Endodermal cell (in vitro differentiated cells): ENCODE data around the gene S100A14. TPM values are rescaled to one million over a fixed set of nuclear protein-coding genes. Genes with fewer than 3 reads are reported as not detected.

Source experiments
- DNase-seq: peaks from one replicate; pipeline ENCODE4 v3.0.0-alpha.2; 2017
- H3K27ac ChIP-seq: 2 replicates; pipeline ENCODE4 v1.5.1; 2013; ENCODE audit warnings: mild to moderate bottlenecking, low read depth, low read length, moderate library complexity
- H3K27me3 ChIP-seq: 2 replicates; pipeline ENCODE4 v1.6.1; 2013; ENCODE audit warnings: mild to moderate bottlenecking, low read length, moderate library complexity; ENCODE audit not compliant: insufficient read depth, control insufficient read depth, poor library complexity, severe bottlenecking
- H3K36me3 ChIP-seq: 2 replicates; pipeline ENCODE4 v1.7.0; 2013; ENCODE audit warnings: mild to moderate bottlenecking, low read length, moderate library complexity; ENCODE audit not compliant: control insufficient read depth, insufficient read depth
- H3K4me1 ChIP-seq: one replicate; pipeline ENCODE4 v1.7.0; 2013; ENCODE audit warnings: low read length; ENCODE audit not compliant: control insufficient read depth, insufficient read depth
- H3K4me3 ChIP-seq: 2 replicates; pipeline ENCODE4 v1.5.1; 2013; ENCODE audit warnings: mild to moderate bottlenecking, low read length, moderate library complexity
- H3K9ac ChIP-seq: 2 replicates; pipeline ENCODE4 v1.6.1; 2013; ENCODE audit warnings: mild to moderate bottlenecking, low read length, moderate library complexity; ENCODE audit not compliant: poor library complexity, severe bottlenecking; ENCODE audit errors: extremely low read depth
- H3K9me3 ChIP-seq: 2 replicates; pipeline ENCODE4 v1.6.1; 2013; ENCODE audit warnings: mild to moderate bottlenecking, low read length, moderate library complexity; ENCODE audit not compliant: control insufficient read depth
- H3K27ac Mint-ChIP-seq: 2 replicates; pipeline ENCODE4 v1.8.0; 2020; ENCODE audit warnings: mixed read lengths
- H3K27me3 Mint-ChIP-seq: 2 replicates; pipeline ENCODE4 v1.8.0; 2021; ENCODE audit warnings: mild to moderate bottlenecking, mixed read lengths; ENCODE audit not compliant: insufficient read depth
- H3K36me3 Mint-ChIP-seq: 2 replicates; pipeline ENCODE4 v1.8.0; 2020; ENCODE audit warnings: low read depth, mixed read lengths
- H3K4me1 Mint-ChIP-seq: 2 replicates; pipeline ENCODE4 v1.8.0; 2020; ENCODE audit warnings: mixed read lengths
- H3K4me3 Mint-ChIP-seq: 2 replicates; pipeline ENCODE4 v1.8.0; 2020; ENCODE audit warnings: mild to moderate bottlenecking, moderate library complexity, mixed read lengths
- H3K9me3 Mint-ChIP-seq: 2 replicates; pipeline ENCODE4 v1.8.0; 2020; ENCODE audit warnings: mild to moderate bottlenecking, mixed read lengths
- CTCF ChIP-seq: fragments of 200-600 bp; sonication (generic); conservative IDR thresholded peaks from 2 replicates; pipeline ENCODE4 v1.5.0; 2021; ENCODE audit warnings: antibody characterized with exemption, mild to moderate bottlenecking
- WGBS, 2 experiments: methylation state at CpG; one replicate each; pipeline versions ENCODE4 v1.1.5 to v1.1.7; 2013; ENCODE audit warnings: missing lambda C conversion rate in 2 of 2, mixed read lengths in 1 of 2; ENCODE audit not compliant: insufficient coverage in 1 of 2, insufficient read length in 1 of 2; 5-methylcytosine and 5-hydroxymethylcytosine counted together
- total RNA-seq, 2 donors: library from RNA; stranded (reverse); fragmentation: NEBNext Ultra II Directional in 1 of 2; extraction: Animal tissue kit (Norgen Biotek cat#: 25700) in 1 of 2; gene quantifications; 2 replicates in 1 of 2; 3 replicates in 1 of 2; pipeline ENCODE4 v1.2.1, GENCODE V29; 2021

The S100A14 gene
- total RNA-seq, 2 donors from 2014 or later = 53.8 to 119 TPM

- no peak for TF ChIP-seq CTCF
- Mint-ChIP-seq H3K4me1 (peaks cover 30% of the 10 kb centered on the region), H3K27me3 (no peaks in the 10 kb centered on the region), H3K27ac (no peak overlapping the region), H3K36me3 (peaks cover 21% of the 10 kb centered on the region), H3K9me3 (peaks cover 4% of the 10 kb centered on the region), H3K4me3 (no peak overlapping the region)
- Histone ChIP-seq H3K4me1 (no peaks in the 10 kb centered on the region), H3K9me3 (no peaks in the 10 kb centered on the region), H3K4me3 (no peak overlapping the region), H3K27me3 (no peaks in the 10 kb centered on the region), H3K36me3 (peaks cover 16% of the 10 kb centered on the region), H3K9ac (no peak overlapping the region), H3K27ac (no peak overlapping the region)
- 90 to 93% methylated on average over 3 to 5 of the region's 5 CpGs for WGBS, 2 experiments
- DNase-seq = no peak
Observed at GRCh38 chr1:153629343-153629665, 13.2 kb upstream of the S100A14 start.

GRCh38 chr1:153628638-153629342 is 12.7 kb upstream of the S100A14 start:
- H3K36me3 ChIP-seq = peaks cover 21% of the 10 kb centered on the region
- H3K27me3 ChIP-seq = no peaks in the 10 kb centered on the region
- no peak overlapping the region for H3K4me3 ChIP-seq
- Mint-ChIP-seq H3K27ac (peak overlapping the region; percentile 45), H3K4me3 (no peak overlapping the region), H3K9me3 (peaks cover 4% of the 10 kb centered on the region), H3K4me1 (peaks cover 35% of the 10 kb centered on the region), H3K36me3 (peaks cover 25% of the 10 kb centered on the region), H3K27me3 (no peaks in the 10 kb centered on the region)
- no peaks in the 10 kb centered on the region for H3K4me1 ChIP-seq
- no peak overlapping the region for H3K27ac ChIP-seq
- WGBS, 2 experiments = 91 to 100% methylated on average over 2 to 6 of the region's 6 CpGs
- no peak for TF ChIP-seq CTCF
- H3K9me3 ChIP-seq = no peaks in the 10 kb centered on the region
- no peak overlapping the region for H3K9ac ChIP-seq
- DNase-seq = no peak

GRCh38 chr1:153627715-153628626 is 11.8 kb upstream of the S100A14 start, which contains the start of gene S100A1:
Gene S100A1 (plus strand): TSS chr1:153628434. CDS start chr1:153630522, 2,088 bp downstream.
- Mint-ChIP-seq H3K4me3 (peak within 1 kb of the TSS; percentile 89), H3K27me3 (no peaks in the 10 kb centered on the region), H3K27ac (peak within 1 kb of the TSS; percentile 96), H3K36me3 (peaks cover 32% of the 10 kb centered on the region), H3K9me3 (no peaks in the 10 kb centered on the region), H3K4me1 (peaks cover 31% of the 10 kb centered on the region)
- Histone ChIP-seq H3K27ac (peak within 1 kb of the TSS; percentile 63), H3K9me3 (no peaks in the 10 kb centered on the region), H3K4me1 (no peaks in the 10 kb centered on the region), H3K9ac (peak within 1 kb of the TSS; percentile 85), H3K36me3 (peaks cover 29% of the 10 kb centered on the region), H3K27me3 (no peaks in the 10 kb centered on the region), H3K4me3 (peak within 1 kb of the TSS; percentile 99)
- no peak for TF ChIP-seq CTCF
- 74 to 87% methylated on average over 3 to 10 of the region's 10 CpGs for WGBS, 2 experiments
- DNase-seq = peak; percentile 73
